AG10803 (cell line): ENCODE data around the gene KIAA1191.

Source experiments
- DNase-seq: peaks from one replicate; pipeline ENCODE4 v3.0.0; 2010; ENCODE audit warnings: low read depth
- H3K4me3 ChIP-seq: 2 replicates; pipeline ENCODE4 v1.5.1; 2011; ENCODE audit warnings: mild to moderate bottlenecking, low read length, control low read depth
- TF ChIP-seq, protein P1 (sequence below): conservative IDR thresholded peaks from 2 replicates; pipeline ENCODE4 v1.5.1; 2011; ENCODE audit warnings: mild to moderate bottlenecking, low read length, control low read depth, inconsistent platforms

Gene KIAA1191

DNA sequence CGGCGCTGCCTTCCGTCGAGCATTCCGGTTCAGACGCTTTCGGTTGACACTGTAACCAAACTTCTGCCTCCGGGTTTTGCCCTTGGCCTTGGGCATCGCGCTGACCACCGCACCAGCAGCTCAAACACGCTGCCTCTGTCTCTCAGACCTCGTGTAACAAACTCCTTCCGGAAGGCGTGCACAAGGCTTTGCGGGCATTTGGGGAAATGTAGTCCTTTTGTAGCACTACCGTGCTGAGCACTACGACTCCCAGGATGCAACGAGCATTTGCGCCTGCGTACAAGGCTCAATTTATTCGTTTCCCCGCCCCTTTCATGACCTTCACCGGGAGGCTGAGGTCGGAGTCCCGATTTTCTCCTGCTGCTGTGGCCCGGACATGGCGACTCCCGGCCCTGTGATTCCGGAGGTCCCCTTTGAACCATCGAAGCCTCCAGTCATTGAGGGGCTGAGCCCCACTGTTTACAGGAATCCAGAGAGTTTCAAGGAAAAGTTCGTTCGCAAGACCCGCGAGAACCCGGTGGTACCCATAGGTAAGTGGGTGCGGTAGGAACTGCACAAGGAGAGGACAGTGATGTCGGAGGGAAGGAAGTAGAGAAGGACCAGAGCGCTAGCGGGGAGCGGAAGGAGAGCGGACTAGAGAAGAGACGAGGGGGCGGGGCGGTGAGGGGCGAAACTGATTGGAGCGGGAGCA lies 27.0 kb upstream of the KIAA1191 start, which contains the start of the genes HIGD2A and NOP16:
TSS of gene HIGD2A (plus strand) at position 308 of the 691 bp plus-strand sequence. CDS start at position 377, 69 bp downstream.
TSS of gene NOP16 (minus strand) at position 155 of the 691 bp plus-strand sequence. CDS start at position 96, 59 bp downstream.
- TF ChIP-seq, protein P1, sequence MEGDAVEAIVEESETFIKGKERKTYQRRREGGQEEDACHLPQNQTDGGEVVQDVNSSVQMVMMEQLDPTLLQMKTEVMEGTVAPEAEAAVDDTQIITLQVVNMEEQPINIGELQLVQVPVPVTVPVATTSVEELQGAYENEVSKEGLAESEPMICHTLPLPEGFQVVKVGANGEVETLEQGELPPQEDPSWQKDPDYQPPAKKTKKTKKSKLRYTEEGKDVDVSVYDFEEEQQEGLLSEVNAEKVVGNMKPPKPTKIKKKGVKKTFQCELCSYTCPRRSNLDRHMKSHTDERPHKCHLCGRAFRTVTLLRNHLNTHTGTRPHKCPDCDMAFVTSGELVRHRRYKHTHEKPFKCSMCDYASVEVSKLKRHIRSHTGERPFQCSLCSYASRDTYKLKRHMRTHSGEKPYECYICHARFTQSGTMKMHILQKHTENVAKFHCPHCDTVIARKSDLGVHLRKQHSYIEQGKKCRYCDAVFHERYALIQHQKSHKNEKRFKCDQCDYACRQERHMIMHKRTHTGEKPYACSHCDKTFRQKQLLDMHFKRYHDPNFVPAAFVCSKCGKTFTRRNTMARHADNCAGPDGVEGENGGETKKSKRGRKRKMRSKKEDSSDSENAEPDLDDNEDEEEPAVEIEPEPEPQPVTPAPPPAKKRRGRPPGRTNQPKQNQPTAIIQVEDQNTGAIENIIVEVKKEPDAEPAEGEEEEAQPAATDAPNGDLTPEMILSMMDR, result no peak
- H3K4me3 ChIP-seq, result peak within 1 kb of the TSS; percentile 97
- peak; percentile 98 for DNase-seq

- TF ChIP-seq, protein P1, result no peak
- DNase-seq, result no peak
- peak overlapping the region; percentile 97 for H3K4me3 ChIP-seq
Observed at GRCh38 chr5:176388003-176388443, 26.5 kb upstream of the KIAA1191 start.

DNA sequence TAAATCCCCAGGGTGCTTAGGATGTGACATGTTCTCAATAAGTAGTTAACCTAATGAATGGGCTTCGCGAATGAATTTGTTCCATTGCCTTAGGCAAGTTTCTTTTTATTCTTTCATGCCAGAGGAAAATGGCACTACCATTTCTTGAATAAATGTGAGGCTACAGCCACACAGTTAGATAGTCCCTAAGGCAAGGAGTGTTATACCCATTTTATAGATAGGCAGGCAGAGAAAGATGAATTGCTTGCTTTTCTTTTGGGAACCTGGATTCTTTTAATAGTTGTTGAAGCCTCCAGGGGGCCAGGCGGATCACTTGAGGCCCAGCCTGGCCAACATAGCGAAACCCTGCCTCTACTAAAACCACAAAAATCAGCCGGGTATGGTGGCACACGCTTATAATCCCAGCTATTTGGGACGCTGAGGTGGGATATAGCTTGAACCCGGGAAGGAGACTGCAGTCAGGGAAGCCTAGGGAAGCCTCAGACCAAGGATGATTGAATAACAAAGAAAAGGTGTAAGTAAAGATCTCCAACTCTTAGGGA lies 25.9 kb upstream of the KIAA1191 start:
- TF ChIP-seq, protein P1, result no peak
- DNase-seq, result peak; percentile 16
- peak overlapping the region; percentile 97 for H3K4me3 ChIP-seq

DNA sequence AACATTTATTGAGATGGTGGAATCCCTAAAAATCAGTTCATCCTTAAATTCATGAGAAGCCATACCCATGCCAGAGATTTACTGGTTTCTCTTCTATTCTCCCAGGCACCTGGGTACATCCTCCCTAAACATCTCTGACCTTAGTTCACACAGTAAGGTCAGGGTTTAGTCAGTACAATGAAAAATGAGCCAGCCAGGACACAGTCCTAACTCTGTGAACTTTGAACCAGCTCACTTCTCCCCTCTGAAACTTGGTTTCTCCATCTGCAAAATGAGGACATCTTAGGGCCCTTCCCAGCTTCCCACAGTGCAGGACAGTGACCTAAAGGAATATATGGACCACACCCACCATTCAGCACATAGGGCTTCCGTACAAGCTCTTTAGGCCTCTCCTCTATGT lies 24.9 kb upstream of the KIAA1191 start:
- DNase-seq, result no peak
- H3K4me3 ChIP-seq, result no peak overlapping the region
- TF ChIP-seq, protein P1, result no peak

GRCh38 chr5:176384991-176385390 lies 23.4 kb upstream of the KIAA1191 start:
- DNase-seq, result no peak
- TF ChIP-seq, protein P1, result no peak
- no peak overlapping the region for H3K4me3 ChIP-seq

- TF ChIP-seq, protein P1, result no peak
- no peak overlapping the region for H3K4me3 ChIP-seq
- no peak for DNase-seq
Observed at GRCh38 chr5:176384366-176384930, 22.9 kb upstream of the KIAA1191 start.
